NCI-H1105 treated with DMSO at 0.1 percent for 48 hours (cell line): ENCODE measurements around the gene CLSTN2.

Experiments
- DNase-seq: peaks from one replicate; lab custom pipeline; 2025; lab: John Stamatoyannopoulos, UW

Gene CLSTN2

DNA sequence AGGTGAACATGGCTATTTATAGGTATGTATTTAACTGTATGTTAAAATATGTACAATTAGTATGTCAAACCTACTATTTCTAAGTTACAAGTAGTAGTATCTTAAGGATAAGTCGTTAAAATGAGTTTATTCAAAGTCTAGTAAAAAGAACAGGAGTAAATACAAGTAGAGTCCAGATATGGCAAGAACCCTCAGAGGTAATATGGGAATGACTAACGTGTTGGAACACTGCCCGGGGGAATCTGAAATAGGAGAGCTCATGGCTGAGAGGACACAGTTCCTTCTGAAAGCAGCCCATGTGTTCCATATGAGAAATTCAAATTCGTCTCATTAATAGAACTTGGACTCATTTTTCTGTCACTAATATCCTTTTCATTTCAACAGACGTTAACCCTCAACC lies 158.8 kb downstream of the CLSTN2 start:
- peak; percentile 87 for DNase-seq

- no peak for DNase-seq
Observed at GRCh38 chr3:140094487-140094886, 159.5 kb downstream of the CLSTN2 start.

GRCh38 chr3:140096037-140096436 lies 161.1 kb downstream of the CLSTN2 start:
- no peak for DNase-seq

DNA sequence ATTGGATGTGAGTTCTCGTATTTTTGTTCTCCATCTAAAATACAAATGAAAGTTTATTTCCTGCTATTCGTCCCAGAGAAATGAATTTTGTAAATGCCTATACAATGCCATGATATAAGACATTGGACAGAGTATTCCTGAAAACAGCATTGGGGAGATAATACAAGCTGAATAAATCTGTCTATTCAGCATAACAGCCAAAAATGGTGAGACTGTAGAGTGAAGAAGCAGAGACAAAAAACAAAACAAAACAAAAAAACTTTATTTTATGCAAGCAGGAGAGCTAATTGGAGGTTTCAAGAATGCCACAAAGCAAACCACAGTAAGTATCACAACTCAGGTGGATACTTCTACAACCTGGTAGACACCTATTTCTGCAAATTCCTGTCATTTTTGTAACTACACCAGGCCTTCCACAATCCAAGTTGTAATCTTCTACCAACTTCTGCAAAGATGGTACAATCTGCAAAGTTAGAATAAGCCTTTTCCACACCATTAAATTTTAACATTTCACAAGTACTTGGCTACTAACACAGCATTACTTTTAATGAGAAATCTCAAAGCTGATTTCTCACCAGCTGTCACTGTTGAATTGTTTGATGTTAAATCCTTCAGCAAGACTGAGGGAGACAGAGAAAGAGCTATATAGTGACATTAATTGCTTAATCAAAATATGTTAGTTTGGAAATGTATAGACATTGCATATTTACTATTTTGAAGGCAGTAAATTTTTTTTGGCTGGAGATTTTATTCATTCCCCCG lies 163.1 kb downstream of the CLSTN2 start:
- DNase-seq = no peak

GRCh38 chr3:140100479-140100878 lies 165.5 kb downstream of the CLSTN2 start:
- DNase-seq = no peak

DNA sequence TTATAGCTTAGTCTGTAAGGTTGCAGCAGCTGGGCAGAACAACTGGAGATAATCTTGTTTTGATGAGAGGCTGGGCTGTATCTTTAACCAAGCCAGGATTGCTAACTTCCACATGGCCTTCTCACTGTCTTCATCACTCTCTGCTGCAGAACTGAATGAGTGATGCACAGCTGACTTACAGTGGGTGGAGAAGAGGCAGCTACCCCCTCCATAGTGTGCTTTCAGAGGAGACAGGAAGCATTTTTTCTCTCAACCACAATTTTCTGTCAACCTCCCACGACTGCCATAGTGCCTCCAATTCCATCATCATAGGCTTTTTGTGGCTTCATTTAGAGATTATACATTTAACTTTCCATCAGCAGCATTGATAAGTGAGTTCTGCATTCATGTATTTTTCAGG lies 168.2 kb downstream of the CLSTN2 start:
- DNase-seq = no peak

- no peak for DNase-seq
Observed at GRCh38 chr3:140103986-140104645, 169.1 kb downstream of the CLSTN2 start.

GRCh38 chr3:140113996-140114788 lies 179.2 kb downstream of the CLSTN2 start:
- peak; percentile 42 for DNase-seq

DNA sequence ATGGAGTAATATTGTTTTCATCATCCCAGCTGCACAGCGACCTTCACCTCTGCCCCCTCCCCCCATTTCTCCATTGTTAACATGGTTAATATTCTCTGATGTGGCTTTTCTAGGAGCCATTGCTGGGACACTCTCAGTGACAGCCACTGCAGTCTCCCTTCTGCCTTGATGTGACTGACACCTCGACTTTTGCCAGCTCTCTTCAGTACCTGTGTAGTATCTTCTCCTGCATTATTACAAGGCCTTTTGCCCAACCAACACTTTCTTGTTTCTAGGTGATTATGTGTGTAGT lies 179.8 kb downstream of the CLSTN2 start:
- DNase-seq = no peak

DNA sequence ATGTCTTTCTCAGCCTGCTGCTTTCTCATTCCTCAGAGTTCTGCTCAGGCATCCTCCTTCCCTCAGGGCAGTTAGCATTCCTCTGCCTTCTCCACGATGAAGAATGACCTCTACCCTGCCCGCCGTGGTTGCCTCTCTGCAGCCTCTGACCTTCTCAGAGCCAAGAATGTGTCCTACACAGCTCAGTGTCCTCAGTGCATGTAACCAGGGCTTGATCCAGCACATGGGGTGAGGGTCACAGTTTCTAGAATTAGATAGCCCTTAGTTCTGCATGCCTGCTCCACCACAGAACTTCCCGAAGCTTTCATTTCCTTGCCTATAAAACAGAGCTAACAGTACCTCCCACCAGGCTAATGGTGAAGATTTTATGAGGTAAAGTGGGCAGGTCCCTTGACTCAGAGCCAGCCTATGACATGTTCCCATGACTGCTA lies 182.1 kb downstream of the CLSTN2 start:
- no peak for DNase-seq

- DNase-seq = no peak
Observed at GRCh38 chr3:140122183-140122582, 187.2 kb downstream of the CLSTN2 start.

GRCh38 chr3:140128217-140128616 lies 193.2 kb downstream of the CLSTN2 start:
- peak; percentile 70 for DNase-seq

GRCh38 chr3:140128631-140129030 lies 193.6 kb downstream of the CLSTN2 start:
- no peak for DNase-seq

GRCh38 chr3:140129768-140130284 lies 194.8 kb downstream of the CLSTN2 start:
- DNase-seq = no peak

DNA sequence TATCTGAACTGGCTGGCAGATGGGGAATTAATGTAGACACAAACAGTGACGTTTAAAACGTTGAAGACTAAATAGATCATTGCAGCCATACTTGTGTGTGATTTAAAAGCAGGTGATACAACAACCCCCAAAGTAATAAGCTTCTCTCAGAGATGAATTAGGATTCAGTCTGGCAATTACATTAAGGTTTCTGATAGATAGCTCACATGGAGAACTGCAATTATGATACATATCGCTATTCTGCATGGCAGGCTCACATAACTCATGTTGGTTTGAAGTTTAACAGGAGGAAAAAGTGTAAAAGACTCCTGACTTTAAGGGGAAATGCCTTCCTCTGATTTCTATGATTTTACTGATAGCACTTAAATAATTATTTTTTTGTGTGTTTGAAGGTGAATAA lies 196.9 kb downstream of the CLSTN2 start:
- no peak for DNase-seq

GRCh38 chr3:140134231-140134965 lies 199.4 kb downstream of the CLSTN2 start:
- DNase-seq = no peak

DNA sequence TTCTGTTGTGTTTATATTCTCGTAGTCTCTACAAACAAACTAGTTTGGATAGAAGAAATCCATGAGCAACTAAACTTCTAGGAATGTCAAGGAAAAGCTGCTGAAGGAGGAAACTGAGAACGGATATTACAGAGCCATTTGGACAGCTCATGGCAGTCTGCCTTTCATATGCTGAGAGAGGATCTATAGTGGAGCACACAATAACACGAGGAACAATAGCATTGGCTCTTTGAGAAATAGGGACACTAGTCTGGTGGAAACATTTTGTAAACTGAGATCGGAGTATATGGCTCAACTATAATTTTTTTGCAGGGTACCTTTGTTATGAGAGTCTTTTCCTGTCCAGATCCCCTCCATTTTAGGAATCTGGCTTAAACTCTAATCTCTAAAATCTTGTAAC lies 200.5 kb downstream of the CLSTN2 start:
- no peak for DNase-seq

GRCh38 chr3:140143367-140144069 lies 208.5 kb downstream of the CLSTN2 start:
- no peak for DNase-seq

GRCh38 chr3:140145528-140145927 lies 210.5 kb downstream of the CLSTN2 start:
- no peak for DNase-seq

- DNase-seq = no peak
Observed at GRCh38 chr3:140146668-140147067, 211.7 kb downstream of the CLSTN2 start.

GRCh38 chr3:140147965-140148490 lies 213.0 kb downstream of the CLSTN2 start:
- DNase-seq = no peak
